ENCODE data around the gene CADM1.

GRCh38 chr11:115545581-115546210, 41.5 kb upstream of the CADM1 start:
- no peak for TF ChIP-seq CTCF (IDR thresholded peaks at IDR 0.05; ENCODE audit: low read depth, low read length)
- no peak for TF ChIP-seq EZH2phosphoT487 (IDR thresholded peaks at IDR 0.05; ENCODE audit: low read depth)

Measured in OCI-LY3 (cell line).